Transverse colon (tissue), 4 donors: Measurements from ENCODE around the gene SREBF1. TPM values are rescaled to one million over a fixed set of nuclear protein-coding genes. Genes with fewer than 3 reads are reported as not detected.

Experiments used
- DNase-seq: peaks from one replicate; pipeline ENCODE4 v3.0.0-alpha.2; 2019
- H3K27ac ChIP-seq, 4 donors: fragments of 200-600 bp; sonication (generic); 2 replicates each; pipeline ENCODE4 v1.5.1; 2016 to 2018; ENCODE audit warnings: inconsistent platforms in 4 of 4
- H3K27me3 ChIP-seq: fragments of 200-600 bp; sonication (generic); 2 replicates; pipeline ENCODE4 v1.5.1; 2017; ENCODE audit warnings: inconsistent platforms
- H3K36me3 ChIP-seq, 4 donors: fragments of 200-600 bp; sonication (generic); 2 replicates each; pipeline ENCODE4 v1.5.1; 2017 to 2019; ENCODE audit warnings: inconsistent platforms in 4 of 4
- H3K4me1 ChIP-seq, 4 donors: fragments of 200-600 bp; sonication (generic); 2 replicates each; pipeline ENCODE4 v1.5.1; 2017 to 2020; ENCODE audit warnings: inconsistent platforms in 4 of 4
- H3K4me3 ChIP-seq, 4 donors: fragments of 200-600 bp; sonication (generic); 1 replicate in 1 of 4; 2 replicates in 3 of 4; pipeline versions ENCODE4 v1.5.1 to v1.6.1; 2017 to 2019; ENCODE audit warnings: inconsistent platforms in 4 of 4
- H3K9me3 ChIP-seq, 2 donors: fragments of 200-600 bp; sonication (generic); 2 replicates each; pipeline ENCODE4 v1.5.1; 2017 to 2019; ENCODE audit warnings: inconsistent platforms in 2 of 2
- CTCF ChIP-seq, 5 experiments: fragments of 200-600 bp in 3 of 5; fragments of 450-650 bp in 2 of 5; sonication (generic) in 3 of 5; IDR thresholded peaks; 1 replicate in 2 of 5; 2 replicates in 3 of 5; pipeline ENCODE4 v1.5.1; 2016 to 2017; ENCODE audit warnings: antibody characterized with exemption in 5 of 5, inconsistent platforms in 3 of 5, mild to moderate bottlenecking in 2 of 5, moderate library complexity in 1 of 5
- EP300 ChIP-seq: sonication (generic); formaldehyde crosslinking; IDR thresholded peaks from one replicate; pipeline ENCODE4 v1.6.1; 2017; ENCODE audit warnings: antibody characterized with exemption, low read depth
- POLR2A ChIP-seq: fragments of 450-650 bp; IDR thresholded peaks from one replicate; pipeline ENCODE4 v1.6.1; 2016; ENCODE audit warnings: antibody characterized with exemption, mild to moderate bottlenecking, moderate library complexity
- POLR2AphosphoS5 ChIP-seq, 3 donors: sonication (generic); formaldehyde crosslinking; IDR thresholded peaks; one replicate each; pipeline ENCODE4 v1.6.1; 2016; ENCODE audit warnings: antibody characterized with exemption in 3 of 3
- WGBS, 2 donors: methylation state at CpG; one replicate each; pipeline ENCODE4 v1.1.5; 2018; ENCODE audit warnings: low coverage in 1 of 2; 5-methylcytosine and 5-hydroxymethylcytosine counted together
- in situ Hi-C, 4 donors: fragments of 200-750 bp; cut with MboI; loops; one replicate each; pipeline versions ENCODE4 v1.15.0 to v1.15.1; 2017; ENCODE audit warnings: low sequenced_read_pairs in 3 of 4, low pct_ligation_motif_present in 1 of 4, low pct_unique_long_range_greater_than_20kb in 1 of 4
- intact Hi-C: fragments of 100-400 bp; cut with DNase I; formaldehyde crosslinking; loops from one replicate; pipeline ENCODE4 v1.15.1; 2023; ENCODE audit warnings: low total_unique reads
- total RNA-seq, 4 donors: library from RNA; depleted of rRNA; stranded (reverse); fragments of >200 nt; gene quantifications; one replicate each; pipeline ENCODE4 v1.1.0, GENCODE V29; 2016

The SREBF1 gene
- total RNA-seq, 4 donors from 2014 or later = 45.7 to 206 (median 148) TPM

- in situ Hi-C loops = loop anchor here in 1 of 4 donors (10.0 kb wide), 1 partner anchor 99 kb away; no protein-coding TSS in a partner anchor
- no peak overlapping the region for H3K4me3 ChIP-seq
- no peaks in the 10 kb centered on the region for H3K27me3 ChIP-seq
- TF ChIP-seq CTCF (IDR thresholded peaks at IDR 0.05) (peak; percentile 43 to 84 (median 64)), POLR2A (no peak), POLR2AphosphoS5 (IDR thresholded peaks at IDR 0.05) (peak in 2 of 3 donors; percentile 5 to 13), EP300 (peak; percentile 55)
- peak overlapping the region; percentile 81 to 89 (median 85) for H3K27ac ChIP-seq
- WGBS, 2 donors = 0 to 36% methylated on average over 1 to 21 of the region's 21 CpGs
- H3K4me1 ChIP-seq = peaks cover 26 to 49% (median 36%) of the 10 kb centered on the region in 4 donors
- intact Hi-C loops = no loop called here
- H3K36me3 ChIP-seq = no peaks in the 10 kb centered on the region
- DNase-seq = peak; percentile 83
- H3K9me3 ChIP-seq = no peaks in the 10 kb centered on the region
Measured at GRCh38 chr17:17774009-17774881, 62.5 kb downstream of the SREBF1 start.

DNA sequence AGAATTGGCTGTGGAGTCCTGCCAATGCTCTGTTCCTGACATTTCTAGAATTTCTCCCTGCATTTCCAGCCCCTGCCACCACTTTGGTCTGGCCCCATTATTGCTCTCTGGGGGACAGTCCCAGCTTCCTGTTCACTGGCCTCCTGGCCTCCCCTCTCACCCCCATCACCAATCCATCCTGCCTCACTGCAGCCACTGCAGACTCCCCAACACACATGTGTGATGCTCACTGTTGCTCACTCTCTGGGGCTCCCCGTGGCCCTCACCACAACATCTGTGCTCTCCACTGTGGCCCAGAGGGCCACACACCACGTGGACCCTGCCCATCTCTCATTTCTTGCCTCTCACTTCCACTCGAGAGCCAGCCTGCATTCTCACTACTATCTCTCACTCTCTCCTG is 64.6 kb downstream of the SREBF1 start:
- H3K9me3 ChIP-seq = no peaks in the 10 kb centered on the region
- peak overlapping the region in 1 of 4 donors; percentile 89 for H3K27ac ChIP-seq
- no peaks in the 10 kb centered on the region for H3K36me3 ChIP-seq
- TF ChIP-seq POLR2AphosphoS5 (IDR thresholded peaks at IDR 0.05) (no peak), EP300 (no peak), POLR2A (no peak), CTCF (IDR thresholded peaks at IDR 0.05) (no peak)
- peaks cover 21 to 42% (median 30%) of the 10 kb centered on the region in 4 donors for H3K4me1 ChIP-seq
- WGBS, 2 donors = 61 to 76% methylated on average over 2 to 3 of the region's 3 CpGs
- intact Hi-C loops = no loop called here
- H3K4me3 ChIP-seq = no peak overlapping the region
- DNase-seq = no peak
- H3K27me3 ChIP-seq = no peaks in the 10 kb centered on the region
- in situ Hi-C loops = loop anchor here in 1 of 4 donors (10.0 kb wide), 1 partner anchor 97 kb away; no protein-coding TSS in a partner anchor

- Histone ChIP-seq H3K36me3 (no peaks in the 10 kb centered on the region), H3K27ac (peak overlapping the region in 2 of 4 donors; percentile 75 to 89), H3K4me1 (peaks cover 21 to 48% (median 30%) of the 10 kb centered on the region in 4 donors), H3K27me3 (no peaks in the 10 kb centered on the region), H3K9me3 (no peaks in the 10 kb centered on the region), H3K4me3 (no peak overlapping the region)
- intact Hi-C loops (no loop called here), in situ Hi-C loops (loop anchor here in 1 of 4 donors (10.0 kb wide), 1 partner anchor 97 kb away; no protein-coding TSS in a partner anchor)
- DNase-seq = no peak
- 91 to 92% methylated on average over 2 to 10 of the region's 10 CpGs for WGBS, 2 donors
- no peak for TF ChIP-seq EP300
- TF ChIP-seq CTCF (IDR thresholded peaks at IDR 0.05) = no peak
- TF ChIP-seq POLR2A = no peak
- TF ChIP-seq POLR2AphosphoS5 (IDR thresholded peaks at IDR 0.05) = no peak
Measured at GRCh38 chr17:17771498-17772201, 65.1 kb downstream of the SREBF1 start.

DNA sequence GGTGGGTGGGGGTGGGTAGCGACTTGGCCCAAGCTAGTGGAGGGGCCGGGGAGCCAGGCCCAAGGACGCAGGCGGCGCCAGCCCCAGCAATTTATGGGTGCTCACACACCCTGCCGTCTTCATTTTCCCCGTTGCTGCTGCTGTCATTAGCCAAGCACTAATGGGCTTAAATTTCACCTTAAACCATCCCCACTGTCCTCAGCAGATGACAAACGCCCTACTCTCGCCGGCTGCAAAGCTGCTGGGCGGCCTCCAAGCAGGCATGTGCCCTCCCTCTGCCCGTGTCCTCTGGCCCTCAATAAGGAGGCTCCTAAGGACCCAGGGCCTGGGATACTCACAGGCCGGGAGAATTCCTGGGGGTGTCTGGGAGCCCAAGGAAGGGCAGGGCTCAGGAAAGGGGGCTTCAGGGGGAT is 66.1 kb downstream of the SREBF1 start:
- 74 to 93% methylated on average over 5 to 13 of the region's 13 CpGs for WGBS, 2 donors
- peak overlapping the region; percentile 63 to 89 (median 76) for H3K27ac ChIP-seq
- peaks cover 21 to 58% (median 39%) of the 10 kb centered on the region in 4 donors for H3K4me1 ChIP-seq
- DNase-seq = no peak
- no peaks in the 10 kb centered on the region for H3K36me3 ChIP-seq
- TF ChIP-seq POLR2AphosphoS5 (IDR thresholded peaks at IDR 0.05) (no peak), EP300 (no peak)
- in situ Hi-C loops (loop anchor here in 1 of 4 donors (10.0 kb wide), 1 partner anchor 96 kb away; no protein-coding TSS in a partner anchor), intact Hi-C loops (no loop called here)
- no peak overlapping the region for H3K4me3 ChIP-seq
- no peaks in the 10 kb centered on the region for H3K27me3 ChIP-seq
- H3K9me3 ChIP-seq = no peaks in the 10 kb centered on the region
